WTC11 (cell line): ENCODE measurements around the gene ZNF417. TPM values are rescaled to one million over a fixed set of nuclear protein-coding genes. Genes with fewer than 3 reads are reported as not detected.

Source experiments
- ATAC-seq: fragments of 200-7000 bp; cut with Tn5 transposase; 2 replicates; pipeline ENCODE4 v1.10.0; 2021; ENCODE audit warnings: mild to moderate bottlenecking, moderate library complexity
- CTCF ChIA-PET: fragments of 300-600 bp; sonication (Branson Sonifier 250); formaldehyde crosslinking; loops from one replicate; lab custom pipeline; 2021; ENCODE audit warnings: antibody characterized with exemption; lab: Charles Lee
- POLR2A ChIA-PET: fragments of 350-600 bp; sonication (Branson Sonifier 250); formaldehyde crosslinking; loops from one replicate; lab custom pipeline; 2021; ENCODE audit warnings: antibody characterized with exemption; lab: Charles Lee
- DNase-seq: peaks from one replicate; pipeline ENCODE4 v3.0.0; 2021; ENCODE audit warnings: low spot score
- H3K27ac Mint-ChIP-seq: 2 replicates; pipeline ENCODE4 v1.8.0; 2021; ENCODE audit warnings: mixed read lengths
- H3K27me3 Mint-ChIP-seq: 2 replicates; pipeline ENCODE4 v1.8.0; 2021; ENCODE audit warnings: low read depth, mild to moderate bottlenecking, moderate library complexity, mixed read lengths
- H3K36me3 Mint-ChIP-seq: 2 replicates; pipeline ENCODE4 v1.8.0; 2021; ENCODE audit warnings: mixed read lengths
- H3K4me1 Mint-ChIP-seq: 2 replicates; pipeline ENCODE4 v1.8.0; 2022; ENCODE audit warnings: mixed read lengths
- H3K4me3 Mint-ChIP-seq: 2 replicates; pipeline ENCODE4 v1.8.0; 2021; ENCODE audit warnings: mild to moderate bottlenecking, moderate library complexity, mixed read lengths
- H3K9me3 Mint-ChIP-seq: 2 replicates; pipeline ENCODE4 v1.8.0; 2021; ENCODE audit warnings: mixed read lengths
- ATF2 ChIP-seq: sonication (generic); formaldehyde crosslinking; IDR thresholded peaks from 2 replicates; pipeline ENCODE4 v1.8.1; 2022; ENCODE audit warnings: low read depth, missing genetic modification reagents, borderline replicate concordance
- CREB1 ChIP-seq: sonication (generic); formaldehyde crosslinking; IDR thresholded peaks from 2 replicates; pipeline ENCODE4 v1.8.0; 2023; ENCODE audit warnings: mild to moderate bottlenecking, missing genetic modification reagents
- E2F5 ChIP-seq: sonication (generic); formaldehyde crosslinking; IDR thresholded peaks from 2 replicates; pipeline ENCODE4 v1.8.1; 2022; ENCODE audit warnings: mild to moderate bottlenecking, moderate library complexity, missing genetic modification reagents
- EMX1 ChIP-seq: fragments of 250-450 bp; sonication (Bioruptor Pico); IDR thresholded peaks from 2 replicates; pipeline ENCODE4 v1.8.0; 2021; ENCODE audit warnings: mild to moderate bottlenecking
- GRHL2 ChIP-seq: fragments of 250-450 bp; sonication (Bioruptor Pico); IDR thresholded peaks from 2 replicates; pipeline ENCODE4 v1.8.0; 2022; ENCODE audit warnings: mild to moderate bottlenecking, moderate library complexity; ENCODE audit not compliant: insufficient replicate concordance, severe bottlenecking
- HMGA2 ChIP-seq: fragments of 250-450 bp; sonication (Bioruptor Pico); IDR thresholded peaks from 2 replicates; pipeline ENCODE4 v1.4.0; 2021; ENCODE audit warnings: mild to moderate bottlenecking, moderate library complexity
- JAZF1 ChIP-seq: fragments of 250-450 bp; sonication (Bioruptor Pico); IDR thresholded peaks from 2 replicates; pipeline ENCODE4 v1.9.0; 2021; ENCODE audit warnings: moderate library complexity, mild to moderate bottlenecking, inconsistent platforms
- JUN ChIP-seq: sonication (generic); formaldehyde crosslinking; IDR thresholded peaks from 2 replicates; pipeline ENCODE4 v1.8.0; 2023; ENCODE audit warnings: mild to moderate bottlenecking, missing genetic modification reagents
- KAT7 ChIP-seq: sonication (generic); formaldehyde crosslinking; IDR thresholded peaks from 2 replicates; pipeline ENCODE4 v1.8.1; 2023; ENCODE audit warnings: missing genetic modification reagents, mild to moderate bottlenecking, borderline replicate concordance
- MAX ChIP-seq: sonication (generic); formaldehyde crosslinking; IDR thresholded peaks from 2 replicates; pipeline ENCODE4 v1.8.0; 2022; ENCODE audit warnings: mild to moderate bottlenecking, missing genetic modification reagents
- MLX ChIP-seq: sonication (generic); formaldehyde crosslinking; IDR thresholded peaks from 2 replicates; pipeline ENCODE4 v1.8.1; 2023; ENCODE audit warnings: mild to moderate bottlenecking, missing genetic modification reagents, moderate library complexity
- NFE2L1 ChIP-seq: sonication (generic); formaldehyde crosslinking; IDR thresholded peaks from 2 replicates; pipeline ENCODE4 v1.8.1; 2023; ENCODE audit warnings: missing genetic modification reagents
- NFYB ChIP-seq: sonication (generic); formaldehyde crosslinking; conservative IDR thresholded peaks from 2 replicates; pipeline ENCODE4 v1.8.0; 2022; ENCODE audit warnings: low read depth, missing genetic modification reagents
- RELA ChIP-seq: sonication (generic); formaldehyde crosslinking; IDR thresholded peaks from 2 replicates; pipeline ENCODE4 v1.8.1; 2022; ENCODE audit warnings: missing genetic modification reagents, mild to moderate bottlenecking, borderline replicate concordance
- SMAD3 ChIP-seq: sonication (generic); formaldehyde crosslinking; IDR thresholded peaks from 2 replicates; pipeline ENCODE4 v1.8.0; 2022; ENCODE audit warnings: missing genetic modification reagents, mild to moderate bottlenecking, borderline replicate concordance
- SOX15 ChIP-seq: fragments of 250-450 bp; sonication (Bioruptor Pico); IDR thresholded peaks from 2 replicates; pipeline ENCODE4 v1.9.0; 2021; ENCODE audit warnings: mild to moderate bottlenecking
- TEAD1 ChIP-seq: sonication (generic); formaldehyde crosslinking; IDR thresholded peaks from 2 replicates; pipeline ENCODE4 v1.8.0; 2022; ENCODE audit warnings: mild to moderate bottlenecking, missing genetic modification reagents
- ZBTB21 ChIP-seq: sonication (generic); formaldehyde crosslinking; IDR thresholded peaks from 2 replicates; pipeline ENCODE4 v1.8.1; 2023; ENCODE audit warnings: mild to moderate bottlenecking, missing genetic modification reagents, borderline replicate concordance
- ZNF219 ChIP-seq: sonication (generic); formaldehyde crosslinking; IDR thresholded peaks from 2 replicates; pipeline ENCODE4 v1.8.0; 2023; ENCODE audit warnings: missing genetic modification reagents, mild to moderate bottlenecking, borderline replicate concordance
- ZNF281 ChIP-seq: sonication (generic); formaldehyde crosslinking; IDR thresholded peaks from 2 replicates; pipeline ENCODE4 v1.8.0; 2023; ENCODE audit warnings: mild to moderate bottlenecking, missing genetic modification reagents
- total RNA-seq: library from RNA; stranded (reverse); gene quantifications from 3 replicates; pipeline ENCODE4 v1.2.3, GENCODE V29; 2021
- TF ChIP-seq, protein P1 (sequence below): fragments of 250-450 bp; sonication (Bioruptor Pico); IDR thresholded peaks from 2 replicates; pipeline ENCODE4 v2.1.2; 2022; ENCODE audit warnings: mild to moderate bottlenecking, moderate library complexity
- TF ChIP-seq, protein P2 (sequence below): fragments of 250-450 bp; sonication (Bioruptor Pico); IDR thresholded peaks from 2 replicates; pipeline ENCODE4 v1.9.0; 2021; ENCODE audit warnings: mild to moderate bottlenecking
- TF ChIP-seq, protein P3 (sequence below): sonication (generic); formaldehyde crosslinking; IDR thresholded peaks from 2 replicates; pipeline ENCODE4 v1.8.0; 2022; ENCODE audit warnings: mild to moderate bottlenecking, missing genetic modification reagents
- TF ChIP-seq, protein P4 (sequence below): sonication (generic); formaldehyde crosslinking; IDR thresholded peaks from 2 replicates; pipeline ENCODE4 v1.8.0; 2022; ENCODE audit warnings: mild to moderate bottlenecking, missing genetic modification reagents

ZNF417 gene
- total RNA-seq, 1 experiment from 2014 or later, result 22.6 TPM

- Mint-ChIP-seq H3K9me3 (no peaks in the 10 kb centered on the region), H3K4me1 (peaks cover 50% of the 10 kb centered on the region), H3K4me3 (peak overlapping the region; percentile 99), H3K36me3 (peaks cover 51% of the 10 kb centered on the region), H3K27me3 (no peaks in the 10 kb centered on the region), H3K27ac (peak overlapping the region; percentile 99)
- peak; percentile 29 for ATAC-seq
- CTCF ChIA-PET, result interaction anchor here (1.0 to 1.7 kb wide), 6 partner anchors 9 to 159 kb away, joined by 3 to 7 read pairs (median 4); partner anchors contain the start of gene ZNF417
- POLR2A ChIA-PET, result interaction anchor here (1.0 to 1.3 kb wide), 4 partner anchors 11 to 172 kb away, joined by 3 read pairs; partner anchors contain the start of genes ZNF135 and ZNF417
- peak; percentile 44 for DNase-seq
- TF ChIP-seq CREB1 (CRISPR knock-in tag) (no peak), SMAD3 (no peak), HMGA2 (CRISPR knock-in tag) (no peak), MAX (CRISPR knock-in tag) (peak; percentile 35; the same call in 1 of the 2 replicates), JUN (CRISPR knock-in tag) (no peak), TEAD1 (peak; percentile 49; the same call in 1 of the 2 replicates), SOX15 (CRISPR knock-in tag) (no peak), EMX1 (CRISPR knock-in tag) (no peak), GRHL2 (CRISPR knock-in tag) (no peak), ZBTB21 (CRISPR knock-in tag) (no peak), E2F5 (CRISPR knock-in tag) (no peak), ZNF219 (no peak), JAZF1 (no peak), RELA (CRISPR knock-in tag) (no peak), MLX (CRISPR knock-in tag) (no peak), NFE2L1 (no peak), NFYB (CRISPR knock-in tag) (no peak), ZNF281 (no peak), KAT7 (no peak), ATF2 (no peak)
- TF ChIP-seq, protein P1, sequence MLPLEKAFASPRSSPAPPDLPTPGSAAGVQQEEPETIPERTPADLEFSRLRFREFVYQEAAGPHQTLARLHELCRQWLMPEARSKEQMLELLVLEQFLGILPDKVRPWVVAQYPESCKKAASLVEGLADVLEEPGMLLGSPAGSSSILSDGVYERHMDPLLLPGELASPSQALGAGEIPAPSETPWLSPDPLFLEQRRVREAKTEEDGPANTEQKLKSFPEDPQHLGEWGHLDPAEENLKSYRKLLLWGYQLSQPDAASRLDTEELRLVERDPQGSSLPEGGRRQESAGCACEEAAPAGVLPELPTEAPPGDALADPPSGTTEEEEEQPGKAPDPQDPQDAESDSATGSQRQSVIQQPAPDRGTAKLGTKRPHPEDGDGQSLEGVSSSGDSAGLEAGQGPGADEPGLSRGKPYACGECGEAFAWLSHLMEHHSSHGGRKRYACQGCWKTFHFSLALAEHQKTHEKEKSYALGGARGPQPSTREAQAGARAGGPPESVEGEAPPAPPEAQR (CRISPR knock-in tag), result no peak
- TF ChIP-seq, protein P2, sequence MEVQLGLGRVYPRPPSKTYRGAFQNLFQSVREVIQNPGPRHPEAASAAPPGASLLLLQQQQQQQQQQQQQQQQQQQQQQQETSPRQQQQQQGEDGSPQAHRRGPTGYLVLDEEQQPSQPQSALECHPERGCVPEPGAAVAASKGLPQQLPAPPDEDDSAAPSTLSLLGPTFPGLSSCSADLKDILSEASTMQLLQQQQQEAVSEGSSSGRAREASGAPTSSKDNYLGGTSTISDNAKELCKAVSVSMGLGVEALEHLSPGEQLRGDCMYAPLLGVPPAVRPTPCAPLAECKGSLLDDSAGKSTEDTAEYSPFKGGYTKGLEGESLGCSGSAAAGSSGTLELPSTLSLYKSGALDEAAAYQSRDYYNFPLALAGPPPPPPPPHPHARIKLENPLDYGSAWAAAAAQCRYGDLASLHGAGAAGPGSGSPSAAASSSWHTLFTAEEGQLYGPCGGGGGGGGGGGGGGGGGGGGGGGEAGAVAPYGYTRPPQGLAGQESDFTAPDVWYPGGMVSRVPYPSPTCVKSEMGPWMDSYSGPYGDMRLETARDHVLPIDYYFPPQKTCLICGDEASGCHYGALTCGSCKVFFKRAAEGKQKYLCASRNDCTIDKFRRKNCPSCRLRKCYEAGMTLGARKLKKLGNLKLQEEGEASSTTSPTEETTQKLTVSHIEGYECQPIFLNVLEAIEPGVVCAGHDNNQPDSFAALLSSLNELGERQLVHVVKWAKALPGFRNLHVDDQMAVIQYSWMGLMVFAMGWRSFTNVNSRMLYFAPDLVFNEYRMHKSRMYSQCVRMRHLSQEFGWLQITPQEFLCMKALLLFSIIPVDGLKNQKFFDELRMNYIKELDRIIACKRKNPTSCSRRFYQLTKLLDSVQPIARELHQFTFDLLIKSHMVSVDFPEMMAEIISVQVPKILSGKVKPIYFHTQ, result no peak
- TF ChIP-seq, protein P3, sequence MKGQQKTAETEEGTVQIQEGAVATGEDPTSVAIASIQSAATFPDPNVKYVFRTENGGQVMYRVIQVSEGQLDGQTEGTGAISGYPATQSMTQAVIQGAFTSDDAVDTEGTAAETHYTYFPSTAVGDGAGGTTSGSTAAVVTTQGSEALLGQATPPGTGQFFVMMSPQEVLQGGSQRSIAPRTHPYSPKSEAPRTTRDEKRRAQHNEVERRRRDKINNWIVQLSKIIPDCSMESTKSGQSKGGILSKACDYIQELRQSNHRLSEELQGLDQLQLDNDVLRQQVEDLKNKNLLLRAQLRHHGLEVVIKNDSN (CRISPR knock-in tag), result no peak
- TF ChIP-seq, protein P4, sequence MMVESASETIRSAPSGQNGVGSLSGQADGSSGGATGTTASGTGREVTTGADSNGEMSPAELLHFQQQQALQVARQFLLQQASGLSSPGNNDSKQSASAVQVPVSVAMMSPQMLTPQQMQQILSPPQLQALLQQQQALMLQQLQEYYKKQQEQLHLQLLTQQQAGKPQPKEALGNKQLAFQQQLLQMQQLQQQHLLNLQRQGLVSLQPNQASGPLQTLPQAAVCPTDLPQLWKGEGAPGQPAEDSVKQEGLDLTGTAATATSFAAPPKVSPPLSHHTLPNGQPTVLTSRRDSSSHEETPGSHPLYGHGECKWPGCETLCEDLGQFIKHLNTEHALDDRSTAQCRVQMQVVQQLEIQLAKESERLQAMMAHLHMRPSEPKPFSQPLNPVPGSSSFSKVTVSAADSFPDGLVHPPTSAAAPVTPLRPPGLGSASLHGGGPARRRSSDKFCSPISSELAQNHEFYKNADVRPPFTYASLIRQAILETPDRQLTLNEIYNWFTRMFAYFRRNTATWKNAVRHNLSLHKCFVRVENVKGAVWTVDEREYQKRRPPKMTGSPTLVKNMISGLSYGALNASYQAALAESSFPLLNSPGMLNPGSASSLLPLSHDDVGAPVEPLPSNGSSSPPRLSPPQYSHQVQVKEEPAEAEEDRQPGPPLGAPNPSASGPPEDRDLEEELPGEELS (CRISPR knock-in tag), result peak; percentile 22; the same call in 1 of the 2 replicates
These were observed 29.0 kb downstream of the ZNF417 start for GRCh38 chr19:57887195-57887941.
